NCI-H345 treated with DMSO at 0.1 percent for 48 hours (cell line): ENCODE results near the gene LCP1.
"Not testable (repeated sequence)": the region's sequence is repeated elsewhere in the genome, so short reads cannot be mapped to it uniquely, and the experiment has no call there.

Experiments used
- DNase-seq: peaks from one replicate; lab custom pipeline; 2025; ENCODE audit not compliant: unreplicated experiment; lab: John Stamatoyannopoulos, UW

Gene LCP1

GRCh38 chr13:46162741-46163140, 19.2 kb downstream of the LCP1 start:
- DNase-seq: not testable (repeated sequence)

DNA sequence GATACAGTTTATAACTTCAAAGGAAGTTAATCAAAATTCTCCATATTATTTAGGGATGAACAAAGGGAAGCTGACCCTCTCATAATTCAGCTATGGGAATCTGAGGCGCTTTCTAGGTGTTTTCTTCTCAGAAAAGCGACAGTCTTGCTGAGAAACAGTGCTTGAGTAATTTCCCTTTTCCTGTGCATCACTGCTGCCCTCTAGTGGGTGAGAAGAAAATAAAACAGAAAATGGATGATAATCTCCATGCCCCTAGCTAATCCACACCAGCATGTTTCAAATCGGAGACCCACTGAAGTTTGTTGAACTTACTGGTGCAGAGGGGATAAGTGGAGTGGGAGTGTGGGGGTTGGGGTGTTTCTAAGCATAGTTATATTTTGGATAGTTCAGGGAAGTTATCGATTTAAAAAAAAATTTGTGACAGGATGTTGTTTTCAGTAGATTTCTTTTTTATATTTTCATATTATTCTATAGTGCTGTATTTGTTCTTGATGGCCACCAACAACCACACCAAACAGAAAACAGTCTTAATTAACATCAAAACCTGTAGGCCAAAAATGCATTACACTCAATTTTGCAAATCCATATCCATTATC, 21.4 kb downstream of the LCP1 start:
- DNase-seq: peak; percentile 22

DNA sequence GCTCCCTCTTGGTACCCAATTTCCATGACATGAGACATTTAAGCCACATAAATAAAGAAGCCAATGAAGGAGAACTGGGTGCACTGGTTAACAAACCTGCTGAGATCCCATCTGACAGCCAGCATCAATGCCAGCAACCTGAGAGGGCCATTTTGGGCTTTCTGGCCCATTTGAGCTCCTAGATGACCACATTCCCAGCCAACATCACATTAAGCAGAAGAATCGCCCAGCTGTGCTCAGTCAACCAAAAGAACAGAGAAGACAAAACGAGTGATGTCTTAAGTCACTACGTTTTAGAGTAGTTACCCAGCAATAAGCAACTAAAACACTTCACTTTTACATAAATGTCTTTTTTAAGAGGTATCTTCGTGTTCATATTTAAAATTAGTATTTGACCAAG, 21.9 kb downstream of the LCP1 start:
- DNase-seq: no peak

DNA sequence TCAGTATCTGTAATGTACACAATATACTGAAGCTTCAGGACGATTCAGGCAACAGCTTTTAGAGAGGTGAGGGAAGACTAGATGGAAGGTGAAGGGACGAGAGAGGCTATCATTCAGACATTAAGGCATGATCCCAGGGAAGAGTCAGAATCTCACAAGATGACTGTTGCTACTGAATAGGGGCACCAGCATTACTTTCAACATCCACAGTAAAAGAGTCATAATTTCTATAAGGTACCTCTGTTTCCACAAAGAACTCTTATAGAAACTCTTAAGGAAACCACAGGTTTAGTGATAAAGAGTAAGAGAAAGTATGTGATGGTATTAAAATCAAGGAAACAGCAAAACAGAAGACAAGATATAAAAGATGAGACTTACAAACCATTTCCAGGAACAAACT, 23.0 kb downstream of the LCP1 start:
- DNase-seq: no peak

DNA sequence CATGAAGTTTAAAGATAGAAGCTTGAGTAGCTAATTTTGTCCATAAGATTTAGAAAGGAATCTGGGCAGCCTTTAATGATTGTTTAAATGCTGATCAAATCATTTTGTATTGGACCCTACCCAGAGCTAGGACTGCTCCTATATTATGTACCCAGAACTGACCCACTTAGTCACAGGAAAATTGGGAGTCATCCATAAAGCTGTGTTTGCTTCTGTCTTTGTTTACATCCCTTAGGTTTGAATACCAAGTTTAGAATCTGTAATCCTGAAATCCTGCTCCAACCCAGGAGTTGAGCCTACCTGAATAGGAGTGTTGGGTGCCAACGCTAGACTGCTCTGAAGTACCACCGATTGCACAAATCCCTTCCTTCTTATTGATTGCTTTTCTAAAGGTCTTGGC, 23.8 kb downstream of the LCP1 start:
- DNase-seq: no peak

GRCh38 chr13:46154136-46154801, 27.7 kb downstream of the LCP1 start:
- DNase-seq: no peak

- DNase-seq: no peak
Measured at GRCh38 chr13:46152627-46153328, 29.2 kb downstream of the LCP1 start.

DNA sequence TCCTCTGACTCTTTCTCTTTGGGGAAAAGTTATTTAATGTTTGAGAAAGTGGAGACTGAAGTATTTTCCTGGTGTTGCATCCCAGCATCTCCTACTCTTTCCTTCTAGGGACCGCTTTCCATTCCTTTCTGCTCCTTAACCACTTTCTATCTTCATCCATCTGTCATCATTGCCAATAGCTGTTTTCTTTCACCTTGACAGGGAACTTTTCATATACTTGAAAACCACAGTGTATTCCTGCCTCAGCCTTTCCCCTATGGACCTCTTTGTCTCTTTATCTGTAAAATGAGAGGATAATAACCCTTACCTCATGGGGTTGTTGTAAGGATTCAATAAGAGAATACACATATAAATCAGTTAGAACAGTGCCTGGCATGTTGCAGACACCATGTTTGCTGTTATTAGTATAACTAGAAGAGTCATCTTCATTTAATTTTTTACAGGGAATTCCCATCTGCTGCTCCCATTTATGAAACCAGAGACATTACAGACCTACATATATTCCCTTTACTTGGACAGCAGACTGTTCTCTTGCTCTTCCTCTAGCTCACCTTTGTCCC, 31.8 kb downstream of the LCP1 start:
- DNase-seq: no peak

DNA sequence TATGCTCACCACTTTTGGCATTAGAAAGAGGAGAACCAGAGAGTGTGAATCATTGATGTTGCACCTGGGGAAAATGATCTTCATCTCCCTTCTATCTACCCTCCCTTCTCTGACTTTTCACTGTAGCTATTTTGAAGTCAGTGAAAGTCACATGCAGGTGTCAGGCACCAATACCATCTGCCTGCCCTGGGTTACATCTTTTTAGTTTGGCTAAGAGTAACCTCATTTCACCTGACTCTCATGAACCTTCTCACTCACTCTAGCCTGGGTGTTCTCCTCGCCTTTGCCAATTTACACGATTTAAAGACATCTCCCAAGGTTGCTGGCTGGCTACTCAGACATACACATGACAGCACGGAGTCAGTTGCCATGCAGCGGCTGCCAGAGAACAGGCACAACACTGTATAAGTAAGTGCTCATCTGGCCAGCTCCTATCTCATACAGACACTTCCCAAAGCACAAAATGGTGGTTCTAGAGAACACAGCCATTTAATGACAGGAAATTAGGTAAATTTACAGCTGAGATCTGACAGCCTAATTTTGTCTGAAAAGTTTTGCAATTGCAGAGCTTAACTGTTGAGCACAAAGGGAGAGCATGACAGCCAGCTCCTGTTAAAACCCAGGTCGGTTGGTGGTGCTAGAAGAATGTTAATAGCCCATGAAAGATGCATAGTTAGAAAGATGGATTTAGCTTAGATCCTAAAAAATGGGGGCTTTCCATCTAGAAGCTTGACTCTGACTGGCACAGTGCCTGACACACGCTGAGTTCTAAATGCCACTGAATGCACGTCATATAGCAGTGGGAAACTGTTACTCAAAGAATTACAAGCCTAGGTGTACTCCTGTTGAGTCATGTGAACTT, 32.5 kb downstream of the LCP1 start:
- DNase-seq: no peak

GRCh38 chr13:46146898-46147297, 35.1 kb downstream of the LCP1 start:
- DNase-seq: no peak

GRCh38 chr13:46145950-46146349, 36.0 kb downstream of the LCP1 start:
- no peak for DNase-seq

DNA sequence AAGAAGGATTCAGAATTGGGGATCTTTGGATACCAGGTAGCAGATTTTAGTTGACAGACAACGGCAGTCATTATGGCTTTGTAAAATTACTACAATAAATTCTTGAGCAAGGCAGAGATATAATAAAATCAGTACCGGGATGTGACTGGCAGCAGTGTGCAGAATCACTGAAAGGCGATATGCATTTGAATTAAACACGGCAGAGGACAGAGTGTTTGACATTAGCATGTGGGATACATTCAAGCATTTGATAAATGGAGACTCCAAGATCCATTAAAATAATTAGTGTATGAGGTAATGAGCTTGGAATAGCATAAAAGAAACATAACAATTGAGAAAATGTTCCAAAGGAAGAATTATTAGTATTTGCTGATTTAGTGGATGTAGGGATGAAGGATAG, 36.8 kb downstream of the LCP1 start:
- no peak for DNase-seq

- peak; percentile 18 for DNase-seq
Measured at GRCh38 chr13:46143184-46143701, 38.7 kb downstream of the LCP1 start.

- DNase-seq: peak; percentile 14
Measured at GRCh38 chr13:46142776-46143175, 39.2 kb downstream of the LCP1 start.

DNA sequence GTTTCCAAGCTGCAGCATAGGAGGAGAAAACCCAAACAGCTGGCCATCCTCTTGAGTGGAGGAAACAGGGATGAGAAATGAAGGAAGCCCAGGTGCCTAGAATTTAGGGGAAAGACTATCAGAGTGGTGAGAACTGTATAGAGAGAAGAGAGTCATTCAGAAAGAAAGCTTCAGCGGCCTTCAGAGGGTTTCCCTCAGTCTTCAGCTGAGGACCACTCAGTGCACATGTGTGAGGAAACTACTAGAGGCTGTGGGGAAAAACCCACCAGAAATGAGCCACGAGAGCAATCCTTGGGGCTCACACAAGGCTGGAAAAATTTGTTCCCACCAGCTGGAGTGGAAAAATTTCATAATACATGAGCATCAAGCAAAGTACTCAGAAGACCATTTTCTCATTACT, 41.9 kb downstream of the LCP1 start:
- DNase-seq: no peak

DNA sequence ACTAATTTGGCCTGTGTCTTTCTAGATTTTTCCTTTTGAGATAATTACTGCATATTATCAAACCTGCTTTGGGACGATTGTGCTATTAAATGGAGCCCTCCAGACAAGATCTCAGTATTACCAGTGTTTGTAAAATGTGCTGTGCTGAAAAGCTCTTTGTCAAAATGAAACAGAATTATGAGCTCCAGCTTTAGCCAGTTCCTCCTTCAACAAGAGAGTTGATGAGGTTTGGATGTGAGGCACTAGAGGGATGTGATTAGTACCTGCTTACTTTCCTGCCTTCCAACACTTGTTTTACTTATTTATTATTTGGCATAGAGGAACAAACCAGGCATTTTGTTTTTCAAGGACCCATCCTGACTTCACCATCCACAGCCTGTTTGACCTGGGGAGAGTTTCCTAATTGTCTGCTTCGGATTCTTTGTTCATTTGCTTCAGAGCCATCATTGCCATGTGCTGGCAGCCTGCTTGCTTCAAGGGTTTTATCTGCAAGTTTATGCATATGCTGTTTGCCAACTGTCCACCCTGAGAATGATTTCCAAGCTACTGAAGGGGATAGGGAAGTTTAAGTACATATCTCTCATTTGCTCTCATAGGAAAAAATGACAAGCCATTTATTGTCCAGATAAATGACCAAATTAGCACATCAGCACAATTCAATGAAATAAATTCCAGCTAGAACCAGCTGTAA, 44.2 kb downstream of the LCP1 start:
- no peak for DNase-seq

GRCh38 chr13:46136688-46137087, 45.3 kb downstream of the LCP1 start:
- DNase-seq: no peak

GRCh38 chr13:46134961-46135522, 46.9 kb downstream of the LCP1 start:
- peak; percentile 30 for DNase-seq

GRCh38 chr13:46134494-46134893, 47.5 kb downstream of the LCP1 start:
- DNase-seq: no peak

DNA sequence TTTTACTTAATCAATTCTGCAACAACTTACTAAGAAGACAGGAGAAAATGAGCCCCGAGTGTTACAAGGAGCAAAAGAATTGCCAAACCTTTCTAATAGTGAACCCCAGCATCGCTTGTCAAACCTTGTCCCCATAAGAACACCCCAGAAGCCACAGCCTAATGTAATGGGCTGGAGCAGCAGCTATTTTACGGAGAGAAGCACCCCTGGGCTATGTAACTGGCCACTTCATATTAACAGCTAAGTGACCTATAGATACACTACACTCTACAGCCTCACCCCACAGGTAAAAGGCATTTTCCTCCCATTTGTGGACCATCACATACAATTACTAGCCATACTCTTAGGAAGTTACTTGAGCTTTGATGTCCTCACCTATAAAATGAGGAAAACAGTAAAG, 49.9 kb downstream of the LCP1 start:
- DNase-seq: no peak
